ENCODE results near the gene CT45A5.
"Not testable (repeated sequence)": the region's sequence is repeated elsewhere in the genome, so short reads cannot be mapped to it uniquely, and the experiment has no call there.

Gene CT45A5

GRCh38 chrX:135785403-135785802, at the start of gene CT45A5:
Gene CT45A5 (minus strand): TSS chrX:135785503. CDS start chrX:135781729, 3,774 bp downstream.
- DNase-seq = not testable (repeated sequence)

GRCh38 chrX:135819912-135820311, 34.6 kb upstream of the CT45A5 start, which contains the start of gene CT45A2:
Gene CT45A2 (minus strand): TSS chrX:135820012. CDS start chrX:135816265, 3,747 bp downstream.
- not testable (repeated sequence) for DNase-seq

GRCh38 chrX:135802687-135803086, 17.4 kb upstream of the CT45A5 start, which contains the start of gene CT45A6:
Gene CT45A6 (minus strand): TSS chrX:135802787. CDS start chrX:135798993, 3,794 bp downstream.
- DNase-seq = not testable (repeated sequence)

GRCh38 chrX:135768091-135768490, 17.2 kb downstream of the CT45A5 start, which contains the start of gene CT45A3:
Gene CT45A3 (minus strand): TSS chrX:135768191. CDS start chrX:135764444, 3,747 bp downstream.
- DNase-seq = not testable (repeated sequence)

- DNase-seq = not testable (repeated sequence)
Measured at GRCh38 chrX:135744739-135745138, 40.6 kb downstream of the CT45A5 start.

- no peak for DNase-seq
Measured at GRCh38 chrX:135741192-135741715, 44.0 kb downstream of the CT45A5 start.

GRCh38 chrX:135740681-135741149, 44.6 kb downstream of the CT45A5 start:
- peak; percentile 84 for DNase-seq

GRCh38 chrX:135737366-135738071, 47.8 kb downstream of the CT45A5 start:
- no peak for DNase-seq

GRCh38 chrX:135734666-135735065, 50.6 kb downstream of the CT45A5 start:
- not testable (repeated sequence) for DNase-seq

All from activated CD8-positive, alpha-beta memory T cell treated with anti-CD3 and anti-CD28 coated beads, Interleukin-2, amount 50 U/mL, for 48 hours (primary cell).